Lower lobe of right lung (tissue), 2 donors: ENCODE data around the gene ZNF624. TPM values are rescaled to one million over a fixed set of nuclear protein-coding genes. Genes with fewer than 3 reads are reported as not detected.

Experiments used
- ATAC-seq, 2 donors: fragments of 200-7000 bp; cut with Tn5 transposase; one replicate each; pipeline ENCODE4 v1.9.1; 2020 to 2022; ENCODE audit warnings: mild to moderate bottlenecking in 2 of 2, moderate library complexity in 2 of 2
- DNase-seq: peaks from one replicate; pipeline ENCODE4 v3.0.0-alpha.2; 2020
- H3K27ac ChIP-seq: fragments of 200-600 bp; one replicate; pipeline ENCODE4 v1.8.0; 2022
- H3K27me3 ChIP-seq: fragments of 200-600 bp; one replicate; pipeline ENCODE4 v1.8.0; 2022; ENCODE audit warnings: low read depth
- H3K36me3 ChIP-seq: fragments of 200-600 bp; one replicate; pipeline ENCODE4 v1.8.0; 2022; ENCODE audit warnings: mild to moderate bottlenecking
- H3K4me1 ChIP-seq: fragments of 200-600 bp; one replicate; pipeline ENCODE4 v1.8.0; 2022
- H3K4me3 ChIP-seq: fragments of 200-600 bp; one replicate; pipeline ENCODE4 v1.8.0; 2022; ENCODE audit warnings: mild to moderate bottlenecking
- H3K9me3 ChIP-seq: fragments of 200-600 bp; one replicate; pipeline ENCODE4 v1.8.0; 2022
- CTCF ChIP-seq: fragments of 200-600 bp; IDR thresholded peaks from one replicate; pipeline ENCODE4 v1.8.0; 2022; ENCODE audit warnings: antibody characterized with exemption, mild to moderate bottlenecking
- intact Hi-C: fragments of 100-400 bp; cut with DNase I; formaldehyde crosslinking; loops from one replicate; pipeline ENCODE4 v1.11.0; 2022
- total RNA-seq: library from RNA; stranded (reverse); fragmentation: NEBNext Ultra II Directional; extraction: Animal tissue kit (Norgen Biotek cat#: 25700); gene quantifications from one replicate; pipeline ENCODE4 v1.2.1, GENCODE V29; 2021
- donor health status: DM: no; HTN: yes; CAD: no; lungs with severe emphysema.

Gene ZNF624
- total RNA-seq, 1 donor from 2014 or later = 5.7 TPM

GRCh38 chr17:16617481-16618060, 36.1 kb downstream of the ZNF624 start:
- ATAC-seq = no peak
- peaks cover 77% of the 10 kb centered on the region for H3K9me3 ChIP-seq
- H3K27me3 ChIP-seq = no peaks in the 10 kb centered on the region
- no peak for TF ChIP-seq CTCF
- no peak for DNase-seq
- H3K27ac ChIP-seq = no peak overlapping the region
- no peaks in the 10 kb centered on the region for H3K36me3 ChIP-seq
- intact Hi-C loops = no loop called here
- no peaks in the 10 kb centered on the region for H3K4me1 ChIP-seq
- H3K4me3 ChIP-seq = no peak overlapping the region

- no peaks in the 10 kb centered on the region for H3K9me3 ChIP-seq
- H3K4me3 ChIP-seq = no peak overlapping the region
- H3K4me1 ChIP-seq = no peaks in the 10 kb centered on the region
- ATAC-seq (no peak), DNase-seq (no peak)
- H3K36me3 ChIP-seq = no peaks in the 10 kb centered on the region
- H3K27me3 ChIP-seq = no peaks in the 10 kb centered on the region
- no peak for TF ChIP-seq CTCF
- intact Hi-C loops = no loop called here
- H3K27ac ChIP-seq = no peak overlapping the region
Measured at GRCh38 chr17:16599537-16599936, 54.1 kb downstream of the ZNF624 start.

GRCh38 chr17:16593356-16594102, 60.1 kb downstream of the ZNF624 start:
- no peak for DNase-seq
- Histone ChIP-seq H3K36me3 (no peaks in the 10 kb centered on the region), H3K4me3 (no peak overlapping the region), H3K27ac (no peak overlapping the region), H3K4me1 (no peaks in the 10 kb centered on the region), H3K9me3 (no peaks in the 10 kb centered on the region), H3K27me3 (no peaks in the 10 kb centered on the region)
- no peak for TF ChIP-seq CTCF
- no peak for ATAC-seq
- intact Hi-C loops = no loop called here

- TF ChIP-seq CTCF = peak; percentile 100
- Histone ChIP-seq H3K9me3 (no peaks in the 10 kb centered on the region), H3K36me3 (no peaks in the 10 kb centered on the region), H3K4me1 (peaks cover 6% of the 10 kb centered on the region), H3K27ac (peak overlapping the region; percentile 77), H3K4me3 (peak overlapping the region; percentile 73), H3K27me3 (no peaks in the 10 kb centered on the region)
- ATAC-seq (peak; percentile 95 to 98), DNase-seq (peak; percentile 95)
- intact Hi-C loops = no loop called here
Measured at GRCh38 chr17:16589097-16589969, 64.3 kb downstream of the ZNF624 start.

GRCh38 chr17:16585796-16586195, 67.9 kb downstream of the ZNF624 start:
- H3K36me3 ChIP-seq = no peaks in the 10 kb centered on the region
- H3K9me3 ChIP-seq = no peaks in the 10 kb centered on the region
- intact Hi-C loops = no loop called here
- DNase-seq (no peak), ATAC-seq (no peak)
- peaks cover 3% of the 10 kb centered on the region for H3K27me3 ChIP-seq
- H3K4me3 ChIP-seq = no peak overlapping the region
- H3K27ac ChIP-seq = no peak overlapping the region
- H3K4me1 ChIP-seq = peaks cover 13% of the 10 kb centered on the region
- TF ChIP-seq CTCF = no peak
